ENCODE measurements around the gene ALKBH6.

The ALKBH6 gene

GRCh38 chr19:35992907-35993765, 20.9 kb downstream of the ALKBH6 start:
- Histone ChIP-seq H3K4me1 (ENCODE audit: control insufficient read depth in 1 of 2, insufficient read depth in 1 of 2, low read depth in 1 of 2, low read length in 1 of 2) (peaks cover 24 to 27% of the 10 kb centered on the region in 2 experiments), H3K9me3 (no peaks in the 10 kb centered on the region), H3K27ac (no peak overlapping the region), H3K36me3 (peaks cover 2% of the 10 kb centered on the region), H3K4me3 (ENCODE audit: low read depth in 1 of 2, low read length in 1 of 2) (no peak overlapping the region), H3K27me3 (peaks cover 29% of the 10 kb centered on the region)
- TF ChIP-seq CTCF (IDR thresholded peaks at IDR 0.05): no peak

- no peaks in the 10 kb centered on the region for H3K9me3 ChIP-seq
Observed at GRCh38 chr19:35991731-35992450, 22.1 kb downstream of the ALKBH6 start.

GRCh38 chr19:35990771-35991730, 23.0 kb downstream of the ALKBH6 start:
- Histone ChIP-seq H3K9me3 (no peaks in the 10 kb centered on the region), H3K27ac (no peak overlapping the region), H3K4me3 (ENCODE audit: low read depth in 1 of 2, low read length in 1 of 2) (no peak overlapping the region), H3K27me3 (peaks cover 50% of the 10 kb centered on the region), H3K36me3 (no peaks in the 10 kb centered on the region), H3K4me1 (ENCODE audit: control insufficient read depth in 1 of 2, insufficient read depth in 1 of 2, low read depth in 1 of 2, low read length in 1 of 2) (peaks cover 20 to 25% of the 10 kb centered on the region in 2 experiments)
- no peak for TF ChIP-seq CTCF (IDR thresholded peaks at IDR 0.05)

More at GRCh38 chr19:35991731-35992450, 22.1 kb downstream of the ALKBH6 start:
- peaks cover 24 to 33% of the 10 kb centered on the region in 2 experiments for H3K4me1 ChIP-seq (ENCODE audit: control insufficient read depth in 1 of 2, insufficient read depth in 1 of 2, low read depth in 1 of 2, low read length in 1 of 2)
- H3K27me3 ChIP-seq: peaks cover 41% of the 10 kb centered on the region
- no peak overlapping the region for H3K4me3 ChIP-seq (ENCODE audit: low read depth in 1 of 2, low read length in 1 of 2)
- no peak for TF ChIP-seq CTCF (IDR thresholded peaks at IDR 0.05)
- H3K27ac ChIP-seq: no peak overlapping the region
- no peaks in the 10 kb centered on the region for H3K36me3 ChIP-seq

GRCh38 chr19:35990156-35990555, 23.9 kb downstream of the ALKBH6 start:
- peaks cover 59% of the 10 kb centered on the region for H3K27me3 ChIP-seq
- no peaks in the 10 kb centered on the region for H3K36me3 ChIP-seq
- H3K27ac ChIP-seq: no peak overlapping the region
- no peaks in the 10 kb centered on the region for H3K9me3 ChIP-seq
- peaks cover 11 to 16% of the 10 kb centered on the region in 2 experiments for H3K4me1 ChIP-seq (ENCODE audit: control insufficient read depth in 1 of 2, insufficient read depth in 1 of 2, low read depth in 1 of 2, low read length in 1 of 2)
- no peak for TF ChIP-seq CTCF (IDR thresholded peaks at IDR 0.05)
- no peak overlapping the region for H3K4me3 ChIP-seq (ENCODE audit: low read depth in 1 of 2, low read length in 1 of 2)

- no peak overlapping the region for H3K27ac ChIP-seq
- no peak for TF ChIP-seq CTCF (IDR thresholded peaks at IDR 0.05)
- H3K36me3 ChIP-seq: no peaks in the 10 kb centered on the region
- H3K4me1 ChIP-seq (ENCODE audit: control insufficient read depth in 1 of 2, insufficient read depth in 1 of 2, low read depth in 1 of 2, low read length in 1 of 2): peaks cover 2 to 8% of the 10 kb centered on the region in 2 experiments
- peaks cover 67% of the 10 kb centered on the region for H3K27me3 ChIP-seq
- H3K4me3 ChIP-seq (ENCODE audit: low read depth in 1 of 2, low read length in 1 of 2): no peak overlapping the region
- no peaks in the 10 kb centered on the region for H3K9me3 ChIP-seq
Observed at GRCh38 chr19:35988824-35989223, 25.2 kb downstream of the ALKBH6 start.
